Testis (tissue), 3 donors: Measurements from ENCODE around the gene SPATA13. TPM values are rescaled to one million over a fixed set of nuclear protein-coding genes. Genes with fewer than 3 reads are reported as not detected.

ENCODE experiments used
- DNase-seq: peaks from one replicate; pipeline ENCODE4 v3.0.0-alpha.2; 2019
- H3K27ac ChIP-seq, 2 donors: fragments of 200-600 bp; sonication (generic); one replicate each; pipeline ENCODE4 v1.5.1; 2019
- H3K27me3 ChIP-seq: fragments of 200-600 bp; sonication (generic); one replicate; pipeline ENCODE4 v1.5.1; 2019
- H3K36me3 ChIP-seq: fragments of 200-600 bp; sonication (generic); one replicate; pipeline ENCODE4 v1.5.1; 2017; ENCODE audit warnings: low read depth; ENCODE audit errors: missing control alignments
- H3K4me1 ChIP-seq: fragments of 200-600 bp; sonication (generic); one replicate; pipeline ENCODE4 v1.5.1; 2019
- H3K4me3 ChIP-seq, 2 donors: fragments of 200-600 bp; sonication (generic); one replicate each; pipeline ENCODE4 v1.5.1; 2017 to 2019
- H3K9me3 ChIP-seq: fragments of 200-600 bp; sonication (generic); one replicate; pipeline ENCODE4 v1.5.1; 2017
- POLR2A ChIP-seq: fragments of 450-650 bp; IDR thresholded peaks from one replicate; pipeline ENCODE4 v1.6.1; 2017; ENCODE audit warnings: antibody characterized with exemption, mild to moderate bottlenecking, moderate library complexity
- WGBS, 2 donors: methylation state at CpG; one replicate each; pipeline ENCODE4 v1.1.5; 2018; 5-methylcytosine and 5-hydroxymethylcytosine counted together
- intact Hi-C: fragments of 100-400 bp; cut with DNase I; formaldehyde crosslinking; loops from one replicate; pipeline ENCODE4 v1.15.1; 2023; ENCODE audit warnings: low total_unique reads
- polyA plus RNA-seq: library from polyadenylated mRNA; stranded (reverse); fragments of 350-450 nt; fragmentation: Illumina TruSeq; extraction: RNeasy Lipid Tissue Mini Kit (QIAGEN cat#74804); gene quantifications from one replicate; pipeline ENCODE4 v1.2.3, GENCODE V29; 2014; ENCODE audit warnings: low read depth, low replicate concordance; ENCODE audit not compliant: insufficient read depth
- total RNA-seq, 2 donors: library from RNA; depleted of rRNA; stranded (reverse); fragments of >200 nt; gene quantifications; one replicate each; pipeline ENCODE4 v1.2.3, GENCODE V29; 2016
- TF ChIP-seq, protein P1 (sequence below), 3 experiments: fragments of 450-650 bp in 2 of 3; fragments of 200-600 bp in 1 of 3; sonication (generic) in 1 of 3; IDR thresholded peaks; one replicate each; pipeline ENCODE4 v1.5.1; 2016 to 2019; ENCODE audit warnings: antibody characterized with exemption in 3 of 3, mild to moderate bottlenecking in 2 of 3, moderate library complexity in 1 of 3

SPATA13 gene
- total and polyA plus RNA-seq, 3 donors from 2014 or later: 12.9 to 35.6 (median 30.6) TPM

DNA sequence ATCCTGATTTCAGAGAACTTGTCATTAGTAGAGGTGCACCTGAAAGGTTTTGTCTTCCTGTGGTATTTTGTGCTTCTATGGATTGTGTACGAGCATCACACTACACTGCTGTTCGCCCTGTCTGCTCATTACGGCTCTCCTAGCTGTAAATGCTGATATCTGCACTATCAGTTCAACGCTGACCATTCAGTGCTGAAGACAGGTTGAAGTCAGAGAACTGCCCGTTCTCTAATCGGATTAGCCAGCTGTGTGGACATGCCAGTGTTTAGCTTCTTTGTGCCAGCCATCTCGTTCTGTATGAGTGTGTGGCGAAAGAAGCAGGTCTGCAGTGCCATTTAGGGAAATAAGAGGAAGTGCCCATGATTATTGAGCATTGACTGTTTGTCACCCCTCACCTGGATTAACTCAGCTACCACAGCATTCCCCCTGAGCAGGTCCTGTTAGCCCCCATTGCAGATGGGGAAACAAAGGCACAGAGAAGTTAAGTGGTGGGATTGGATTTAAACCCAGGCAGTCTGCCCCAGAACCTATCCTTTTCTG lies 127.3 kb downstream of the SPATA13 start:
- Histone ChIP-seq H3K36me3 (no peaks in the 10 kb centered on the region), H3K27me3 (no peaks in the 10 kb centered on the region), H3K9me3 (no peaks in the 10 kb centered on the region), H3K4me1 (peaks cover 8% of the 10 kb centered on the region), H3K4me3 (no peak overlapping the region), H3K27ac (no peak overlapping the region)
- WGBS, 2 donors: 74 to 89% methylated on average over 8 of the region's 8 CpGs
- DNase-seq: no peak
- TF ChIP-seq POLR2A: no peak
- TF ChIP-seq, protein P1, sequence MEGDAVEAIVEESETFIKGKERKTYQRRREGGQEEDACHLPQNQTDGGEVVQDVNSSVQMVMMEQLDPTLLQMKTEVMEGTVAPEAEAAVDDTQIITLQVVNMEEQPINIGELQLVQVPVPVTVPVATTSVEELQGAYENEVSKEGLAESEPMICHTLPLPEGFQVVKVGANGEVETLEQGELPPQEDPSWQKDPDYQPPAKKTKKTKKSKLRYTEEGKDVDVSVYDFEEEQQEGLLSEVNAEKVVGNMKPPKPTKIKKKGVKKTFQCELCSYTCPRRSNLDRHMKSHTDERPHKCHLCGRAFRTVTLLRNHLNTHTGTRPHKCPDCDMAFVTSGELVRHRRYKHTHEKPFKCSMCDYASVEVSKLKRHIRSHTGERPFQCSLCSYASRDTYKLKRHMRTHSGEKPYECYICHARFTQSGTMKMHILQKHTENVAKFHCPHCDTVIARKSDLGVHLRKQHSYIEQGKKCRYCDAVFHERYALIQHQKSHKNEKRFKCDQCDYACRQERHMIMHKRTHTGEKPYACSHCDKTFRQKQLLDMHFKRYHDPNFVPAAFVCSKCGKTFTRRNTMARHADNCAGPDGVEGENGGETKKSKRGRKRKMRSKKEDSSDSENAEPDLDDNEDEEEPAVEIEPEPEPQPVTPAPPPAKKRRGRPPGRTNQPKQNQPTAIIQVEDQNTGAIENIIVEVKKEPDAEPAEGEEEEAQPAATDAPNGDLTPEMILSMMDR (IDR thresholded peaks at IDR 0.05): no peak
- intact Hi-C loops: no loop called here

DNA sequence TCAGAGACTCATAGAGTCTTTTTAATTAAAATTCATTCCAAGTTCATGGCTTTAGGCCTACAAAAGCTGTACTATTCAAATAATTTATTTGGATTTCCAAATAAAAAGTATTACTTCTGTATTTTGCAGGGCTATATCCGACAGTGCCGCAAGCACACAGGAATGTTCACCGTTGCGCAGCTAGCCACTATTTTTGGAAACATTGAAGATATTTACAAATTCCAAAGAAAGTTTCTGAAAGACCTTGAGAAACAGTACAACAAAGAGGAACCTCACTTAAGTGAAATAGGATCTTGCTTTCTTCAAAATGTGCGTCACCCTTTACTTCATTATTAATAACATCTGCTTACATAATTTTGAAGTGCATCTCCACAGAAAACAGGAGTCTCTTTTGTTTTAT lies 128.3 kb downstream of the SPATA13 start:
- no peaks in the 10 kb centered on the region for H3K36me3 ChIP-seq
- H3K4me1 ChIP-seq: peaks cover 7% of the 10 kb centered on the region
- peak overlapping the region in 1 of 2 donors; percentile 36 for H3K27ac ChIP-seq
- WGBS, 2 donors: 49 to 55% methylated on average over 5 of the region's 5 CpGs
- no peaks in the 10 kb centered on the region for H3K27me3 ChIP-seq
- TF ChIP-seq, protein P1 (IDR thresholded peaks at IDR 0.05): no peak
- TF ChIP-seq POLR2A: no peak
- DNase-seq: no peak
- intact Hi-C loops: no loop called here
- H3K4me3 ChIP-seq: no peak overlapping the region
- no peaks in the 10 kb centered on the region for H3K9me3 ChIP-seq

DNA sequence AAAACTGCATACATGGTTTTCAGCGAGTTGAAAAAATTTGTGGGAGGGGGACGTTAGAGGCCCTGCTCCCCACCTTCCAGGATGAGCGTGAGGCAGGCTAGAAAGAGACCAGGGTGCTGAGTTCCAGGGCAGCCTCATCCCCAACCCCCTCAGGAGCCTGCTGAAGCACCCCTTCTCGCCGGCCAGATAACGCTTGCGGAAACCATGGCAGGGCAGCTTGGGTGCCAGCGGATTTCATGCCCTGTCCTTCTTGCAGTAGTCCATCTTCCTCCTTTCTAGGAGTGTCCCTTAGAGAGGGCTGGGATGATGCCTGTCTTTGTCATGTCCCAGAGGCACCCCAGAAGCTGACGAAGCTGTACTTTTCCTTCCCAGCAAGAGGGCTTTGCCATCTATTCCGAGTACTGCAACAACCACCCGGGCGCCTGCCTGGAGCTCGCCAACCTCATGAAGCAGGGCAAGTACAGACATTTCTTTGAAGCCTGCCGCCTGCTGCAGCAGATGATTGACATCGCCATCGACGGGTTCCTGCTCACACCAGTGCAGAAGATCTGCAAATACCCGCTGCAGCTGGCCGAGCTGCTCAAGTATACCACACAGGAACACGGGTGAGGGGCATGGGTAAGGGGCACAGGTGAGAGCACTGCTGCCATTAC lies 129.9 kb downstream of the SPATA13 start:
- H3K27me3 ChIP-seq: no peaks in the 10 kb centered on the region
- no peaks in the 10 kb centered on the region for H3K36me3 ChIP-seq
- 95 to 96% methylated on average over 19 to 20 of the region's 20 CpGs for WGBS, 2 donors
- no peak for DNase-seq
- no peak overlapping the region for H3K27ac ChIP-seq
- no peak overlapping the region for H3K4me3 ChIP-seq
- TF ChIP-seq, protein P1 (IDR thresholded peaks at IDR 0.05): no peak
- intact Hi-C loops: no loop called here
- H3K9me3 ChIP-seq: no peaks in the 10 kb centered on the region
- H3K4me1 ChIP-seq: peaks cover 7% of the 10 kb centered on the region

DNA sequence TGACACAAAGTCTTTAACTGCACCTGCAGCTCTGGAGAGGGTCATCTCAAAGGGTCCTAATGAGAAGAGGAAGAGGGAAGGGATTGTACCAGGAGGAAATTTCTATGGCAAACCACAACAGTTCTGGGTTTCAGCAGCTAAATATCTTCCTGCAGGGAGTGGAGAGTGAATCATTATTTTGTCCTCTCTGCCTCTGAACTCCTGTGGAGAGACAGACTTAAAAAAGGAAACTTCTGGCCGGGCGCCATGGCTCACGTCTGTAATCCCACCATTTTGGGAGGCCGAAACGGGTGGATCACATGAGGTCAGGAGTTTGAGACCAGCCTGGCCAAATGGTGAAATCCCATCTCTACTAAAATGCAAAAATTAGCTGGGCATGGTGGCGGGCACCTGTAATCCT lies 132.0 kb downstream of the SPATA13 start:
- DNase-seq: no peak

More for the DNA sequence above, 132.0 kb downstream of the SPATA13 start:
- H3K27ac ChIP-seq: no peak overlapping the region
- intact Hi-C loops: no loop called here
- 92 to 93% methylated on average over 6 of the region's 6 CpGs for WGBS, 2 donors
- no peak overlapping the region for H3K4me3 ChIP-seq
- TF ChIP-seq, protein P1 (IDR thresholded peaks at IDR 0.05): no peak
- TF ChIP-seq POLR2A: no peak
- no peaks in the 10 kb centered on the region for H3K9me3 ChIP-seq
- no peaks in the 10 kb centered on the region for H3K27me3 ChIP-seq
- H3K36me3 ChIP-seq: no peaks in the 10 kb centered on the region
- H3K4me1 ChIP-seq: peaks cover 7% of the 10 kb centered on the region
